Left renal cortex interstitium (tissue), 4 donors: ENCODE results near the gene SPSB1. TPM values are rescaled to one million over a fixed set of nuclear protein-coding genes. Genes with fewer than 3 reads are reported as not detected.
"Not testable (repeated sequence)": the region's sequence is repeated elsewhere in the genome, so short reads cannot be mapped to it uniquely, and the experiment has no call there.

Experiments
- DNase-seq, 4 donors: peaks; one replicate each; pipeline ENCODE4 v3.0.0-alpha.2; 2013; ENCODE audit warnings: low read depth in 4 of 4, low spot score in 2 of 4, missing footprints in 1 of 4
- polyA plus RNA-seq, 4 donors: library from polyadenylated mRNA; unstranded; fragments of 120-200 nt; gene quantifications; one replicate each; pipeline ENCODE4 v1.2.1, GENCODE V29; 2013; ENCODE audit not compliant: insufficient read length in 4 of 4

SPSB1 gene
- polyA plus RNA-seq, 4 donors, result 11.0 to 14.0 (median 11.4) TPM

DNA sequence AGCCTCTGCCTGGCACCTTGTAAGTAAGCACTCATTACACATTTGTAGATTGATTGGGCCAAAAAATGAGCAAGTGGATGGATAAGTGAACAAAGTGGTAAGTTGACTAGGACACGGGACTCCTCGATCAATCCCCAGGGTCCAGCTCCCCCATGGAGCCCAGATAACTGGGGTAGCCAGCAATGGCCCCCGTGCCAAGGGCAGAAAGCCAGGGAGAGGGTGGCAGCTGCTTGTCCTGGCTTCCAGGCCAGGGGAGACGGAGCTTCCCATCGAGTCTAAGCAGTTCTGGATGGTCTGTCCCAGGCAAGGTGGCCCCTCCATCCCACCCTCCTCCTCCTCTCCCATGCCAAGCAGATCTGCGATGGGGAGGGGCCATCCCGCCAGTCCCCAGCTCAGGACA, 91.4 kb downstream of the SPSB1 start:
- DNase-seq, result no peak

DNA sequence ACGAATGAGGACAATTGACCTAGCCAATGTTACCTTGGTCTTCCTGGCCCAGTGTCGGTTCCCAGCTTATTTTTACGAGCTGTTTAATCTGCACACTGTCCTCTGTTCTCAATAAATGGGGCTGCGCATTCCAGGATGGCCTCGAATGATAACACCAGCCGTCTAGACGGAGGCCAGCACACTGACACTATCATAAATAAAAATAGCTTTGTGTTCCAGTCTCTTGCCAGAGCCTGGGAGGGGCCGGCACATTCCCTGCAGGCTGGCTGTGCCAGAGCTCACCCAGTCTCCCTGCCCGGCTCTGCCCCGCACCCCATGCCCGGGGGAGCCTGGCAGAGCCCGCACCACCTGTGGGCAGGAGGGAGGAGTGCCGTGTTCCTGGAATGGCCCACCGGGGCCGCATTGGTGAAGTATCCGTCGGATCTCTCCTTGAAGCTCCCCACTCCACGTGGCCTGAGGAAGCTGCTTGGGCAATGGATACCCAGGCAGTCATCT, 92.1 kb downstream of the SPSB1 start:
- DNase-seq, result no peak

DNA sequence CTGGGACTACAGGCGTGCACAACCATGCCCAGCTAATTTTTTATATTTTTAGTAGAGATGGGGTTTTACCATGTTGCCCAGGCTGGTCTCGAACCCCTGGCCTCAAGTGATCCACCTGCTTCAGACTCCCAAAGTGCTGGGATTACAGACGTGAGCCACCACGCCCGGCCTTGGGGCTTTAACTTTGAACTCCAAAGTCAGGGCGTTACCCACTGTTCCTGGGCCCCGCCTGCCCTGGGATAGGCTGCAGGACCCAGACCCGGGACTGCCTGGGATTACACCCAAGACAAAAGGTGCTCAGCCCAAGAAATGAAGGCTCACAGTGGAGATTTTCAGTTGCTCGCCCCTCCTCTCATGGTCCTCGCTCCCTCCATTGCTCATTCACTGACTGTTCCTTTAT, 92.7 kb downstream of the SPSB1 start:
- DNase-seq, result not testable (repeated sequence)

DNA sequence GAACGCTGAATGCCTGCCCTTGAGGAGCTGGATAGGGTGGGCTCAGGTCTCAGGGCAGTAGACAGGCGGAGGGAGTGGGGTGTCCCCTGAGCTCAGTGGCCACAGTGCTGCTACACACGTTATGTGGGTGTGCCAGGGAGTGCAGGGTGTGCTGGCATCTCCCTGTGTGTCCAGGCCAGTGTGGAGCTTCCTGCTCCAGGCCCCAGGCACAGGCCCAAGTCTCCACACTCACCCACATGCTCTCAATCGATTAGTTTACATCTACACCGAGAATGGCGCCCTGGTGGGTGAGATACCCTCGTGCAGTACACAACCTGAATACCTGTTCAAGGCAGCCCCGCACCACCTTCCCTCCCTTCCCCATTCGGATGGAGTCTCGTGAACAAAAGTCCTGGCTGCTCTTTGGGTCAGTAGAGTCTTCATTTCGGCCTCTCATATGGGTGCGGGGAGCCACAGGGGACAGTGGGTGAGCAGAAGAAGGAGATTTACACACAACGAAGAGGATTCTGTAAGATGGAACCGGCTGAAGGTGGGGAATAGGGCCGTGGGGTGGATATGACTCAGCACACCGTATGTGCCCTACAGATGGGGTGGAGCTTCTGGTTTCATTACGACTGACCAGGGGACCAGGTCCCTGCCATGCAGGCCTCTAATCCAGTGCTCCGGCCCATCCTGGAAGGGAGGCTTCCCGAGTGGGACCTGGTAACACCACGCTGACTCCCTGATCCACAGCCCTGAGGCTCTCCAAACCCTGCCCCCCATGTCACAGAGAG, 93.3 kb downstream of the SPSB1 start:
- DNase-seq, result no peak

DNA sequence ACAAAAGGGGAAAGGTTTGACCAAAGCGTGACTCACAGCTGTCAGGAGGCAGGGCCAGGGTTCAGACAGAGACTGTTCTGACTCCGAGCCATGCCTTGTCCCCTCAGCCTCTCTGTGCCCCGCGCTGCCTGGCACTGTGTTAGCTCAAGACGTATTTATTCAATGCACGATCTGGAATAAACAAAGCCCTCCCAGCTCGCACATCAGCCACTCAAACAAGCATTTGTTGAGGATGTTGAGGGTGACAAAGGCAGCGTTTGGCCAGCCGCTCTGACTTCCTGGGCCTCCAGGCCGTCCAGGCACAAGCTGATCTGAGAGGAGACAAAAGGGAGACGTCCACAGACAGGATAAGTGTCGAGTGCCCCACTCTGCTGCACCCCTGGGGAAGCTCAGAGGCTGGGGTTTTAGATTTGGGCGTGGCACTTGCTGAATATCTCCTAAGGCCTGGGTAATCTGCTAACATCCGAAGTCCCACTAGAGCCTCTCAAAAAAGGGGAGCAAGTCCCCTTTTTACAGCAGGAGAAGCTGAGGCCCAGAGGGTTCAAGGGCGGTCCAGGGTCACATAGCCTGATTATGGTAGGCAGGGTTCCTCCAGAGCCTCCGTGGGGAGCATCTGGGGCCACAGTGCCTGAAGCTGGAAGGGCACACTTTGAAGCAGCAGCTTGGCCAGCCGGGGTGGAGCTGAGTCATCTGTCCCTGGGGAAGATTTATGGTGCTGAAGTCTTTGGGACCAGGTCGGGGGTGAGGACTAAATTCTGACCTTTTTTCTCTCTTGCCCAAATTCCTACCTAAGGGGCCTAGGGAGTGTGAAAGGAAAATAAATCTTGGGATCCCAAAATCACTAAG, 95.9 kb downstream of the SPSB1 start:
- DNase-seq, result no peak

DNA sequence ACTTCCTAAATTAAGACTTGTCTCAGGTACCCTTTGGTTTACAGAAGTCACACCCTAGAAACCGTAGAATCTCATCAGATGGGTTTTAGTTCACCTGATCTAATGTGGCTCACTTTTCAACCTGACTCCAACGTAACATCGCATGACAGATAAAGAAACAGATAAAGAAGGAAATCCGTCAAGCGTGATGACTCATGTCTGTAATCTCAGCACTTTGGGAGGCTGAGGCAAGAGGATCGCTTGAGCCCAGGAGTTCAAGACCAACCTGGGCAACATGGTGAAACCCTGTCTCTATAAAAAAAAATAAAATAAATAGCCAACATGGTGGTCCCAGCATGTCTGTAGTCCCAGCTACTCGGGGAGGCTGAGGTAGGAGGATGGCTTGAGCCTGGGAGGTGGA, 97.3 kb downstream of the SPSB1 start:
- no peak for DNase-seq

DNA sequence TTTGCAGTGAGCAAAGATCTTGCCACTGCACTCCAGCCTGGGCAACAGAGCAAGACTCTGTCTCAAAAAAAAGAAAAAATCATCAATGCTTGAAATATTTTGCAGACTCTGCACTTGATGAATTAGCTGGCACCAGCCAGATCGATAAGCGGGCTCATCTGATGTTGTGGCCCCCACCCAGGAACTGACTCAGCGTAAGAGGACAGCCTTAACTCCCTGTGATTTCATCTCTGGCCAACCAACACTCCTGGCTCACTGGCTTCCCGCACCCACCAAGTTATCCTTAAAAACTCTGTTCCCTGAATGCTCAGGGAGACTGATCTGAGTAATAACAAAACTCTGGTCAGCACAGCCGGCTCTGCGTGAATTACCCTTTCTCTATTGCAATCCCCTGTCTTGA, 98.9 kb downstream of the SPSB1 start:
- no peak for DNase-seq

DNA sequence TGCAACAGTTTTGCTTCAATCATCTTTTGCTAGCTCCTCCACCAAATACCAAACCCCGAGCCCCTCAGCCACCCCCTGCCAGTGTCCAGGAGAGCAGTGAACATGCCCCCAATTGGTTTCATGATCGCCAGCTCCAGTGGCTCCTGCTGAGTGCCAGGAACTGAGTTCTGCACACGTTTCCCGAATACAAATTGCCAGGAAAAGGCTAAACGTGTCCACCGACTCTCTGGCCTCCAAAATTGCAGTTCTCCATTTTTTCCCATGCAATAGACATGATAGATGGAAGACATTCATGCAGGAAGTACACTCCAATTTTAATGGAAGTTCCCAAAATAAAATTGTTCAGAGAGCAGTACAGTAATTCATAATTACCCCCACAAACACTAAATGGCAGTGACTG, 101.3 kb downstream of the SPSB1 start:
- no peak for DNase-seq

DNA sequence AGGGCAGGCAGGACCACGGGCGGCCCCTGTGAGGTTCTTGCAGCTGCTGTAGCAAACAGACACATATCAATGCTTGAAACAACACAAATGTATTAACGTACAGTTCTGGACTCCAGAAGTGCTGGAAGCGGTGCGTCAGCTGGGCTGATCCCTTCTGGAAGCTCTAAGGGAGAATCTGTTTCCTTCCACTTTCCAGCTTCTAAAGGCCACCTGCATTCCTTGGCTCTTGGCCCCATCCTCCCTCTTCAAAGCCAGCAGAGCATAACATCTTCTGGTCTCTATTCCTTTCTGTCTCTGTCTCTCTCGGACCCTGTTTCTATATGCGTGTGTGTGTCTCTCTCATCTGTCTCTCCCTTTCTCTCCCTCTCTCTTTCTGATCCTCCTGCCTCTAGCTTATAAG, 102.3 kb downstream of the SPSB1 start:
- DNase-seq, result no peak

DNA sequence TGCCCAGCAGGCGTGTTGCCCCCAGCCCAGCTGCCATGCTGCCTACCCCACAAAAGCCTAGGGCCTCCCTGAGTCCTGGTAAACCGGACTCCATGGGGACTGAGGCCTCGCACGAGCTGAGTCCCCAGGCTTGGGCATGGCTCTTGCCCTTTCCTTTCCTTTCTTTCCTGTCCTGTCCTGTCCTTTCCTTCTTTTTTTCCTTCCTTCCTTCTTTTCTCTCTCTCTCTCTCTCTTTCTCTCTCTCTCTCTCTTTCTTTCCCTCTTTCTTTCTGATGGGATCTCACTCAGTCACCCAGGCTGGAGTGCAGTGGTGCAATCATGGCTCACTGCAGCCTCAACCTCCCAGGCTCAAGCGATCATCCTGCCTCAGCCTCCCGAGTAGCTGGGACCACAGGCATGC, 104.4 kb downstream of the SPSB1 start:
- DNase-seq, result no peak

DNA sequence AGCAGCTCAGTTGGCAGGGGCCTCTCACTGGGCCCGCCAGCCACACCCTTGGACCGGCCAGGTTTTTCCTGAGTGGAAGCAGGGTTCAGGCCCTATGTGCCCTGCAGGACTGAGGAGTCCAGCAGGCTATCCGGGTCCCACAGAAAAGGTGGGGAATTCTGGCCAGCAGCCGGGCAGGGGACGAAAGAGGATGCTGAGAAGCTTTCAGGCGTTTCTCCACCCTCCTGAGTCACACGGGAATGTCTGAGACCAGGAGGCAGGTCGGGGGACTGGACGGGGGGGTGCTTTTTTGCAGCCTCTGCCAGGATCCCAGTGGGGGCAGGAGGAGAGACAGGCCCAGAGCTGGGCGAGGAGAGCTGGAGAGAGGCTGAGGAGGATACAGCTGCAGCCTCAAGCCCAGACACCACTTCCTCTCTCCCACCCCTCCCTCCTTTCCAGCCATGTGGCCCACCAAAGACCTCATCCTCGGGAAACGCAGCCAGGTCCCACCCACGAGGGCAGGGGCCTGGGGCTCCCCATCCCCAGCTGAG, 105.4 kb downstream of the SPSB1 start:
- DNase-seq, result no peak

DNA sequence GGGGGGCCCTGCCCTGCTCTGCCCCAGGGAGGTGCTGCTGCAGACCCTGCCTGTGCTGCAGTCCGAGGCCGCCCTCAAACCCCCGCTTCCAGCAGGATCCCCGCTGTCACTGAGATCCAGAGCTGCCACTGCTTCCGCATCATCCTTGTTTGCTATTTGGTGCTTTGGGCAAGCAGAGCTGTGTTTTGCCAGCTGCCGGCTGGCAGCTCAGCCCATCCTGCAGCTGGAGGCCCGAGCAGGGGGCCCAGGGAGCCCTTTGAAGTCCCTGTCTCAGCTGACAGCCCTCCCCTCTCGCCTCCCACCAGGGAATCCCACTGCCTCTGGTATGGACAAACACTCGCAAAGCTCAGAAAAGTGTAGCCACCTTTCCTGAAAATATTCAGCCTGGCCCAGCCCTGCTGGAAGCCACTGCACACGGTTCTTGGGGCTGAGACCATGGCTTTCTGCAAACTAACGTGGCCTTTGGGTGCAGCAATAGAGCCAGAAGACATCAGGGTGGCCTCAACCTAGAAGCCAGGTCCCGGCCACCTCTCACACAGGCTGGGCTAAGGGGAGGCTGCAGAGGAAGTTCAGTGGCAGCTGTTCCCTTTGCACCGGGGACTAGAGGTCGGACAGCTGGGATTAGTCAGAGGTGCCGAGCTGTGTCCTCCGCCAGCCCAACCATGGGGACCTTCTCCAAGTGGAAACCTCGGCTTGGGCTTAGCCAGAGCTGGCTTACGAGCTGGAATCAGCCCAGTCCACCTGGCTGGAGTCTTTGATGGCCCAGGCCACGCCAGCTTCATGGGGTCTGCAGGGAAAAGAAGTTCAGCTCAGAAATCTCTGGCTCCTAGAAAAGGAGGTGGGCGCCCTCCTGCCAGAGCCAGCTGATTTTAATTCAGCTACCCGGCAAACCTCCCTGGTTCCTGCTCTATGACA, 107.1 kb downstream of the SPSB1 start:
- DNase-seq, result no peak

DNA sequence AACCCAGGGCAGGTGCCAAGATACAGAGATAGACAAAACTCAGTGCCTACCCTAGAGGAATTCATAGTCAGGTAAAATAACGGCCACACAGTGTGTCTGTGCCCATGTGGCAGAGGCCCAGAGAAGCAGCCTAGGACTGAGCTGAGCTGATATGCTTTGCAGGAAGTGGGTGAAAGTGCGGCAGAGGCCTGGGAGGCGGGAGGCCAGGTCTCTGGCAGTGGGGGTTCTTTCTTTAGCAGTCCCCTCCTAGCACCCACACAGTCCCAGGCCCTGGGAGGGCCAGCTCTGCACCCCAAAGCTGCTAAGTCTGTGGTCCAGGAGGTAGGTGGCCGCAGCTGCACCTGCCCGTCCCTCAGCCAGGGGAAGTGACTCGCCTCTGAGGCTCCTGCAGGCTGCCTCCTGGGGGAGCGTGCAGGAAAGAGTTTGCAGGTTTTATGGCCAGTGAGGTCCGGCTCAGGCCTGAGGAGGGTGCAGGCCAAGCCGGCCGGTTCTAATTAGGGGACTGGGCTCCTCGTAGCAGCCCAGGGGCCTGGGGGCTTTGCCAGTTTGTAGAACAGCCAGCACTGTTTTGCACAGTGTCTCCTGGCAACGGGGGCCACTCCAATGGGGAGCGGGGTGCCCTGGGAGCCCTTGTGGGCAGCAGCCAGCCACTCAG, 107.9 kb downstream of the SPSB1 start:
- no peak for DNase-seq

DNA sequence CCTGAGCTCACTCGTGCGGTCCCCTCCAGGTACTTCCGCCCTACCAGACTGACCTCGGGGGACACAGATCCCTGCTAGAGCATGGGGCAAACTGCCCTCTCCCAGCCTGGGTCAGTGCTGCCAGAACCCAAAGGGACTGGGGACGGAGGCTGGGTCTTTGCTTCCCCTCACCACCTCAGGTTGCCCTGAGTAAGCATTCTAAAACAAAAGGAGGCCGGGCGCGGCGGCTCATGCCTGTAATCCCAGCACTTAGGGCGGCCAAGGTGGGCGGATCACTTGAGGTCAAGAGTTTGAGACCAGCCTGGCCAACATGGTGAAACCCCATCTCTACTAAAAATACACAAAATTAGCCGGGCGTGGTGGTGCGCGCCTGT, 108.4 kb downstream of the SPSB1 start:
- DNase-seq, result no peak

DNA sequence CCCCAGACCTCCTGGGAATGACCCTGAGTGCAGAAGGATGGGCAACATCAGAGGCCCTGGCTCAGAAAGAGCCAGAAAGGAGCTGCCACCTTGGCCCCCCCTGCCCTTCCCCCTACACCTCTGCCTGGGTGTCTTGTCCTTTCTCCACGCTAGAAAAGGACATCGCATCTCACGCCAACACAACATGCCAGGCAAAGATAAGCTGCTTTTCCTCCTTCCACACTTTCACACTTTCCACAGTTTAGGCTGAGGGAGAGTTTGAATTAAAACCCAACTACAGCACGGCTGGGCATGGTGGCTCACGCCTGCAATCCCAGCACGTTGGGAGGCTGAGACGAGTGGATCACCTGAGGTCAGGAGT, 109.5 kb downstream of the SPSB1 start:
- DNase-seq, result no peak

DNA sequence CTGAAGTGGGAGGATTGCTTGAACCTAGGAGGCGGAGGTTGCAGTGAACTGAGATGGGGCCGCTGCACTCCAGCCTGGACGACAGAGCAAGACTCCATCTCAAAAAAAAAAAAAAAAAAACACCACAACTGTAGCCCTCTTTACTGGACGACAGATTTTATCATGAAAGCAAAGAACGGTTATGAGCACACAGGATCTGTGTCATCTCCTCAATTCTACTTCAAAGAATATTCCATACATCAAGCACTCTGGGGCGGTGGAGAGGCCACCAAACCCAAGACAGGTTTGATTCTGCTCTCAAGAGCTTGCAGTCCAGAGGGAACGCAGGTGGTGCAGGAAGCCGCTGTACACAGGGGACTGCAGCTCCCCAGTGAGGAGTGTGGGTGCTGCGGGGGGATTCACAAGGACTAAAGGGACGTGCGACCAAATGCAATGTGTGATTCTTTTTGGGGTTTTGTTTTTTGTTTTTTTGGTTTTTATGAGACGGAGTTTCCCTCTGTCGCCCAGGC, 110.1 kb downstream of the SPSB1 start:
- no peak for DNase-seq

DNA sequence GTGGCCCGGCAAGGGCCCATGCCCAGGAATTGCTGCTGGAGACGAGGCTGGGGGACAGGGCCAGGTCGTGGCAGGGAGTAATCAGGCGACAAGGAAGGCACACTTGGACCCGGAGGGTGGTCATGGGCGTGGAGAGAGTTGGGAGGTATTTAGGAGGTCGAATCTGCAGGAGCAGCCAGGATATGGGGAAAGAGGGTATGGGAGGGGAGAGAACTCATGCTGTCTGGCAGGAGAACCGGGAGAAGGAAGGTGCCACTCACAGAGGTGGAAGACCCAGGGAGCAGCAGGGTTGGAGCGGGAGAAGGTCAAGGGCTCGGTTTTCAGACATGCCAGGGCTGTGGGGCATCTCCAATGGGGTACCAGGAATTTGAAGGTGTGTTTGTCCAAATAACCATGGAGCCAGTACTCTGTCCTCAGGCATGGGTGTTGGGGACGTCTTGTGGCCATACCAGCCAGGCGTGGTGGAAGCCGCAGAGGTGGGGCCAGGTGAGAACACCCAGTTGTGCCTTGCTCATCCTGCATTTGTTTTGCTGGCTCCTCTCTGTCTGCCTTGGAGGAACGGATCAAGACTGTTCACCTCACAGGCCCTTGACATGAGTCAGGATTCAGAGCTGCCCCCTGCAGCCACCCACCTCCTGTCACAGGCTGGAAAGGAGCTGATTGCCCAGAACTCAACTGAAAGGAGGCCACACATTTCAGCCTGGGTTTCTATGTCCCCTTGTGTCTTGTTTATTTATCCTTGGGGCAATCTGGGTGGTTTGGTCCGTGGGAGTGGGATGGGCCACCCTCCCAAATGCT, 111.6 kb downstream of the SPSB1 start:
- DNase-seq, result no peak

DNA sequence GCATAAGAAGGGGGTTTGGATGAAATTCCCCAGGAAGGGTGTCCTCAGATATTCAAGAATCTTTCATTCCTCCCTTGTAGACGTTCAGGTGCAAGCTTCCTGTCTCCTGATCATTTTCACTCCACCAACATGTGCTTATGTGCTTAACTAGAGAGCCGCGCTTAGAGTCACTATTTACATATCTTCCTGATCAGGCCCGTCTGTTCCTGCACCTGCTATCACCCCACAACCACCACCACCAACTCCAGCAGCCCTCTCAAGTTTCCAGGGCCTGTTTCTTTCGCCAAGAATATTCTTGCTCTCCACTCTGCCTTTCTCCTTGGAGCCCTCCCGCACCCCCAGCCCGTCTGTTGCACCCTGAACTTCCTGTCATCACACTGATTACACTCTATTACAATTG, 113.4 kb downstream of the SPSB1 start:
- no peak for DNase-seq

DNA sequence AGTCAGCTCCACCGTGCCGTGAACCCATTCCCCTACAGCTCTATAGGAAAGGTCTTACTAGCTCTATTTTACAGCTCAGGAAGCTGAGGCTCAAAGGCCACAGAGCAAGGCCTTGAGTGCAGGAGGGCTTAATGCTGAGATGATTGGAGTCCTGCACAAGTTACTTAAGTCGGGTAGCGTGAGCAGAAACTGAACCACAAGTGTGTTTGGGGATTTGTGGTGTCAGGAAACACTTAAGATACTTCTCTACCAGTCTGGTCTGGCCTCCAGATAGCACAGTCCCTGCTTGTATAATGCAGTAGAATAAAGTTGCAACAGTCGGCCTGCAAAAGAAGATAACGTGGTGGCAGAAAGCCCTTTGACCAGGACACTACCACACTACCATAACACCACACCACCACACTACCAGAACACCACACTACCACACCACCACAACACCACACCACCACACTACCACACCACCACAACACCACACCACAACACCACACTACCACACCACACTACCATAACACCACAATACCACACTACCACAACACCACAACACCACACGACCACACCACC, 118.1 kb downstream of the SPSB1 start:
- no peak for DNase-seq
